Activated CD8-positive, alpha-beta memory T cell treated with anti-CD3 and anti-CD28 coated beads, Interleukin-2, amount 50 U/mL, for 24 hours (primary cell): ENCODE results near the gene WDR91.
"Not testable (repeated sequence)": the region's sequence is repeated elsewhere in the genome, so short reads cannot be mapped to it uniquely, and the experiment has no call there.

Experiments used
- DNase-seq: peaks from one replicate; pipeline ENCODE4 v3.0.0-alpha.2; 2020; ENCODE audit errors: extremely low read depth

The WDR91 gene

DNA sequence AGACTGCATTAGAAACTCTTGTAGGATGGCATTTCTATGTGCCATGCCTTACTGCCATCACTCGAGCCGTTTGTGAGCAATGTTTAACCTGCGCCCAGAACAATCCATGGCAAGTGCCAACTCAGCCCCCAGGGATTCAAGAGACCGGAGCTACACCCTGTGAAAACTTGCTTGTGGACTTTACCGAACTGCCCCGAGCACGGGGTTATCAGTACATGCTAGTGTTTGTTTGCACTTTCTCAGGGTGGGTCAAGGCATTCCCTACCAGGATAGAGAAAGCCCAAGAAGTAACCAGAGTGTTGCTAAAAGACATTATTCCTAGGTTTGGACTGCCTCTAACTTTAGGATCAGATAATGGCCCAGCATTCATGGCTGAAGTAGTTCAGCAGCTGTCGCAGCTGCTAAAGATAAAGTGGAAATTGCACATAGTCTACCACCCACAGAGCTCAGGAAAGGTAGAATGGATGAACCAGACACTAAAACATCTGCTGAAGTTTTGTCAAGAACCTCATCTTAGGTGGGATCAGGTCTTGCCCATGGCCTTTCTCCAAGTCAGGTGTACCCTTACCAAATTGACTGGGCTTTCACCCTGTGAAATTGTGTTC, 31.9 kb downstream of the WDR91 start:
- DNase-seq, result no peak

DNA sequence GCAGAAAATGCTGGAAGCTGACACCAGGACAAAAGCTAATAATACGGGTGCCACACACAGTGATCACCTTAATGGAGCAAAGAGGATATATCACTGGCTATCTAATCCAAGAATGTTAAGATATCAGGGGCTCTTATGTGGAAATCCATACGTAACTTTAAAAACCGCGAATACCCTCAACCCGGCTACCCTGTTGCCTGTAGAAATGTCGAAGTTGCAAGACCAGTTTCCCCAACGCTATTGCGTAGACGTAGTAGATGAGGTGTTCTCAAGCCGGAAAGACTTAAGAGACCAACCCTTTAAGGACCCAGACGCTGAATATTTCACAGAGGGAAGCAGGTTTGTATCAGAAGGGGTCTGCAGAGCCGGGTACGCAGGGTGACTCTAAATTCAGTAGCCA, 33.0 kb downstream of the WDR91 start:
- no peak for DNase-seq

- DNase-seq, result no peak
Observed at GRCh38 chr7:135177028-135177696, 34.2 kb downstream of the WDR91 start.

DNA sequence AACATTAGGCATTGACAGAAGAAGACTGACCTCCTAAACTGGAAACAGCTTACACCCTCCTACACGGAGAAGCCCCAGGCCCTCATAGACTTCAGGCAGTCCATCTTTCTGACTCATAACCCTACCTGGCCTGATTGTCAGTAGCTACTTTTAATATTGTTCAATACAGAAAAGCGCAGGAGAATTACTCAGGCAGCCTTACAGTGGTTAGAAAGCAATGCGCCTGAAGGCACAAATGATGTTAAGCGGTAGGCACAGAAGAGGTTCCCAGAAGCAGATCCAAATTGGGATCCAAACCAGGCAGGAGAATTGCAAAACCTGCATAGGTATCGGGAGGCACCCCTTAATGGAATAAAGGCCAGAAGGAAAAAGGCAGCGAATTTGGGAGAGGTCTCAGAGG, 35.4 kb downstream of the WDR91 start:
- DNase-seq, result no peak

DNA sequence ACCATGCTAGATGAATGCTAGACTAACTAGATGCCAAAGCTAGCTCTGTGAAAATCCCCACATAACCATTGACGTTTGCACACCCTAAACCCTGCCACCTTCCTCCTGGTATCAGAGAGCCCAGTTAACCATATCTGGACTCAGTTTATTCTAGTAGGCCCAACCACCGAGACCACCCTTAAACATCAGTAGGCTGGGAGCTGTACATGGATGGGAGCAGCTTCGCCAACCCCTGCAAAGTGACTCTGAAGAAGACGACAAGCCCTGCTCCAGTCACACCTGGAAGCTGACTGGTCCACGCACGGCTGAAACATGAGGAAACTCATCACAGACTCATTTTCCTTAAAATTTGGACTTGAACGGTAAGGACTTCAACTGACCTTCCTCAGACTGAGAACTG, 36.4 kb downstream of the WDR91 start:
- DNase-seq, result no peak

DNA sequence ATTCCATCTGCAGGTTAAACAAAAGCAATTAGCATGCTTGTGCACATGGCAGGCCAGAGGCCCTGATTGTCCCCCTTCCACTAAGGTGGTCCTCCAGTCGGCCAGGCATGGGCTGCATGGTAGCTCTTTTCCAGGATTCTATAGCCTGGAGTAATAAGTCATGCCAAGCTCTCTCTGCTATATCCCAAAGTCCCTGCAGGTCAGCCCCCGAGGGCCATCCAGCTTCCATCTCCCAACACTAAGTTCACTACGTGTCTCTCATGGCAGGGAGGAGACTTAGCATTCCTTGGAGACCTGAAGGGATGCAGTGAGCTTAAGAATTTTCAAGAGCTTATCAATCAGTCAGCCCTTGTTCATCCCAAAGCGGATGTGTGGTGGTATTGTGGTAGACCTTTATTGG, 37.4 kb downstream of the WDR91 start:
- not testable (repeated sequence) for DNase-seq

DNA sequence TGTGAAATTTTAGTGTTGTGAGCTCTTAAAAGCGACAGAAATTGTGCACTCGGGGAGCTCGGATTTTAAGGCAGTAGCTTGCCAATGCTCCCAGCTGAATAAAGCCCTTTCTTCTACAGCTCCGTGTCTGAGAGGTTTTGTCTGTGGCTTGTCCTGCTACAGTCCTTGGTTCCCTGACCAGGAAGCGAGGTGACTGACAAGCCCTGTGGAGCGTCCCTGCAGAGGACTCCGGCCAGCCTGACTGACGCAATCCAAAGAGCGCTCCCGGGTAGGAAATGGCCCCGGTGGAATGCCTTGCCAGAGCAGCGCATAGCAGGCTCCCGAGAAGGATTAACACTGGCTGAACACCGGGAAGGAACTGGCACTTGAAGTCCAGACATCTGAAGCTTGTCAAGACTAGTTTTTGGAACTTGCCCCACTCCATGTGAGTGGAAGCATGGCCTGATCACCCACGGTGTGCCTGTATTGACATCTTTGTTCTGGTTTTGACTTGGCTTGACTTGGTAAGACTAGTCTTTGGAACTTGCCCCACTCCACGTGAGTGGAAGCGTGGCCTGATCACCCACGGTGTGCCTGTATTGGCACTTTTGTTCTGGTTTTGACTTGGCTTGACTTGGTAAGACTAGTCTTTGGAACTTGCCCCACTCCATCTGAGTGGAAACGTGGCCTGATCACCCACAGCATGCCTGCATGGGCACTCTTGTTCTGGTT, 39.6 kb downstream of the WDR91 start:
- DNase-seq, result not testable (repeated sequence)

GRCh38 chr7:135170998-135171481, 40.3 kb downstream of the WDR91 start:
- DNase-seq, result not testable (repeated sequence)

DNA sequence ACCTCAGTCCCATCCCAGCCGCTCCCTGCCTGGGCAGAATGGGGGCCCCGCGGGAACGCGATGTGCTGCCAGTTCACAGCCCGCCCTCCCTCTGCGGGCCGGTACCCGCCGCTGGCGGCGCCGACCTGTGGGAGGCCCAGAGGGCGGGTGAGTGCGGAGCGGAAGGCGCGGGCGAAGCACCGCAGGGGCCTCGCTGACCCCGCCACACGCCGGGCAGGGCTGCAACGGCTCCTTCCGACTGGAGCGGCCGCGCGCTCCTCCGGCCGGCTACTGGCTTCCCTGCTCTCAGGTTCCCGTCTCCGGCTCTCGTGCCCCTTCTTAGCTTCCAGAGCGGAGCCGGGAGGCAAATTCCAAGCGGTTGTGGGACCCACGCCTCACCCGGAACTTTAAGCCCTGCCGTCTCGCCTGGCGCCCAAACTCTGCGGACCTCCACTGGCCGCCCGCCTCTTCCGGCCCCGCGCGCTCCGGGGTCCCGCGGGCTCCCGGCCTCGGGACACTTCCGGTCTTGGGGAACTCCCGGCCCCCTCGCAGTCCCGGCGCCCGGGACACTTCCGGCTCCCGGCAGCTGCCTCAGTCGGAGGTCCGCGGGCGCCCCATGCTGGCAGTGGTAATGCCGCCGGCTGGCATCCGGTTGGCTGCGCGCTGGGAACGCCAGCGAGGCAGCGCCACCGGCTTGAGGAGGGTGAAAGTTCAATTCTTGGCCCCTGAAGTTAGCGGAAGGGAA, 40.9 kb downstream of the WDR91 start, which contains the start of gene CYREN:
Gene CYREN (minus strand): TSS at position 434 of the 724 bp plus-strand sequence. CDS start 1,785 bp downstream, outside the sequence.
- peak; percentile 81 for DNase-seq

DNA sequence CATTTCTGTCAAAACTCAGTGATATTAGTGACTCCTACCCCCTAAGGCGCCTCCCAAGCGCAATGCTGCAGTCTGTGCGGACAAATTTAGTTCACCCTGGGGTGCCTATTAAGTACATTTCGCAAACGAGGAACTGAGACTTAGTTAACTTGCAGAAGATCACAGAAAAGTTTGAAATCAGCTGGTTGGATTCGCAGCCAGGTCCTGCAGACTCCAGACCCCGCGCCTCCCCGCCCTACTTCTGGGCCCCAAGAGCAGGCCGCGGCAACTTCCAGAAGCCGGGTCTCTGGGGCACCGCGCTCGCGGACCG, 41.4 kb downstream of the WDR91 start:
- no peak for DNase-seq

DNA sequence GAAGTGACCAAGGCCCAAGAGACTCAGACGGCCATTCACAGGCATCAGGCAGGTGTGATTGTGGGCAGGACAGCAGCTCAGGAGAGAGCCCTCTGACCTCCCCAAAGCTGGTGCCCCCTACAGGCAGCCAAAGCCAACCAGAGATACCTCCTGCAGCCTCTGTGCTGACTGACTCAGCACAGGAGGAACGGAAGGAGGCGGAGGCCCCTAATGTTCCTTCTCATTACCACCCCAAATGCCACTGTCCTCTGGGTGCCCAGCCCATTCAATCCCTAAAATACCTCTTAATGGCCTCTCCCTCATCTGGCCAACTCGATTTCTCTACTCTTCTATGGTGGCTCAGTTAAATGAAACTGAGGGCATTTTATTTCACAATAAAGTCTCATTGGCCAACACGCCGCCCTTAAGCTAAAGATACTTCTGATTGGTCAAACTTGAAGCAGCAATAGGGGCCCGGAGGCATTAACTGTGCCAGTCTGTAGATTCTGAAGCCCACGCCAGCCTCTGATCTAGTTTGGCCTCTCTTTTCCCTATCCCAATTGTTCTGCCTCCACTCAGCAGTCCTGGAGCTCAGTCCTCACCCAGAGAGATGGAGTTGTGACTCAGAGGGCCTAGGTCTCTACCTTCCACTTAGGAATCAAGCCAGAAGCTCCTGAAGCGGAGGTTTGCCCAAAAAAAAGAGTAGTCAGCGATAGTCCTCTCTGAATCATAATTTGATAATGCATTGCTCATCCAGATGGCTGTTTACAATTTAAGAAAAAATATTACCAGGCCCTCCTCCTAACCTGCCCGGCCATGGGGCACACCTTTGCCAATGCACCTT, 42.0 kb downstream of the WDR91 start:
- DNase-seq, result no peak

DNA sequence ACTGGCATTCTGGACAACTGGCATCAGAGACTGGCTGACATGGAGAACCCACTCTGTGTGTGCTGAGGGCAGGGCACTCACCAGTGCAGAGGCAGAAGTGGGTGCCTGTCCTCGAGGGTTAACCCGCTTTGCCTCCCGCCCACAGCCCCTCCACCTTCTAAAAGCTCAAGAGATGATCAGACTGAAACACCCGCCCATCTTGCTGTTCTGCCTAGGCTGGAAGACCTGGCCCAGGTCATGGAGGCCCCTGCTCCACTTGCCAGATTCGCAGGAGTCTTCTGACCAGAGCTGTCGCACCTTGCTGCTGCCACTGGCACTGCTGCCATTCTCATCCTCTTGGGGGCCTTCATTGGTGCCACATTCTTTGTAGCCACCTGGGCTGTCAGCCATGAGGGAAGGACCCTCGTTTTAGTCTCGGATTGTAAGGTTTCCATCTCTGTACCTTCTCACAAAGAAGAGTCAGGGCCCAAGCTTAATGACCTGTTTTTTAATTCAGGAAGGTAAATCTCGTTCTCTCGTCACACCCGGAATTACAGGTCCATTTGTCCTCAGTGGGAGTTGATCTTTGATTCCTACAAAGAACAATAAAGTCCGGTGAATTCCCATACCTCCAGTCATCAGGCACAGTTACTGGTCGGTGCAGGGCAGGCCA, 42.7 kb downstream of the WDR91 start:
- DNase-seq, result no peak

GRCh38 chr7:135168001-135168400, 43.3 kb downstream of the WDR91 start:
- DNase-seq, result no peak

GRCh38 chr7:135167365-135167917, 43.9 kb downstream of the WDR91 start:
- no peak for DNase-seq

DNA sequence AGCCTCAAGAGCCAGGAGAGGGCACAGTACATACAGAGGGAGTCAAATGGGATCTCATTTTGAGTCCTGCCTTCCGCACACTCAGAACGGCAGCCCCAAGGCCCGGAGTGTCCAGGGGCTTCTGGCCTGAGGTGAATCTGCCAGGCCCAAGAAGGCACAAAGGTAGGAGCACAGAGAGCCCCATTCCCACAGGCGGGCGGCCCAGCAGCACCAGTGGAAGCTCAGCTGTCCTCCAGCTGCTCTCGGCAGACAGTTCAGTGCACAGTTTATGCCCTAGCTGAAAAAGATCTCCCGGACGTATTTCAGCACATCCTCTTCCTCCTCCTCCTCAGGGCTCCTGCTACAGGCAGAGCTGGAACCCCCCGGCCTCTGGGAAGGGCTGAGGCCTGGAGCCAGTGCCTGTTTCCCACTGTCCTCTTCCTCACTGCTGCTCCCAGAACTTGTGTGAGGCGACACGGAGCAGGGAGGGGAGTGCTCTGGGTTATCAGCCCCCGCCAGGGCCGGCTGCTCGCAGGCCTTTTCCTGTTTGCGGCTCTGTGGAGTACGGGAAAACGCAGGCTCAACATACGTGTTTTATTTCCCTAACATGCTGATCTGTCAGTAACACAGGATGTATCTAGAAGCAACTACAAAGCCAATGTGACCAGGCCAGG, 44.9 kb downstream of the WDR91 start:
- DNase-seq, result no peak

- DNase-seq, result no peak
Observed at GRCh38 chr7:135165862-135166261, 45.5 kb downstream of the WDR91 start.

DNA sequence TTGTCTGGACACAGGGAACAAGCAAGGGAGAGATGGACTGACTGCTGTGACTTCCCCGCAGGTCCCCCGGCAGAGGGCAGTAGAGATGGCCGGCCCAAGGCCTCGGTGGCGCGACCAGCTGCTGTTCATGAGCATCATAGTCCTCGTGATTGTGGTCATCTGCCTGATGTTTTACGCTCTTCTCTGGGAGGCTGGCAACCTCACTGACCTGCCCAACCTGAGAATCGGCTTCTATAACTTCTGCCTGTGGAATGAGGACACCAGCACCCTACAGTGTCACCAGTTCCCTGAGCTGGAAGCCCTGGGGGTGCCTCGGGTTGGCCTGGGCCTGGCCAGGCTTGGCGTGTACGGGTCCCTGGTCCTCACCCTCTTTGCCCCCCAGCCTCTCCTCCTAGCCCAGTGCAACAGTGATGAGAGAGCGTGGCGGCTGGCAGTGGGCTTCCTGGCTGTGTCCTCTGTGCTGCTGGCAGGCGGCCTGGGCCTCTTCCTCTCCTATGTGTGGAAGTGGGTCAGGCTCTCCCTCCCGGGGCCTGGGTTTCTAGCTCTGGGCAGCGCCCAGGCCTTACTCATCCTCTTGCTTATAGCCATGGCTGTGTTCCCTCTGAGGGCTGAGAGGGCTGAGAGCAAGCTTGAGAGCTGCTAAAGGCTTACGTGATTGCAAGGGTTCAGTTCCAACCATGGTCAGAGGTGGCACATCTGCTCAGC, 46.8 kb downstream of the WDR91 start:
- no peak for DNase-seq

DNA sequence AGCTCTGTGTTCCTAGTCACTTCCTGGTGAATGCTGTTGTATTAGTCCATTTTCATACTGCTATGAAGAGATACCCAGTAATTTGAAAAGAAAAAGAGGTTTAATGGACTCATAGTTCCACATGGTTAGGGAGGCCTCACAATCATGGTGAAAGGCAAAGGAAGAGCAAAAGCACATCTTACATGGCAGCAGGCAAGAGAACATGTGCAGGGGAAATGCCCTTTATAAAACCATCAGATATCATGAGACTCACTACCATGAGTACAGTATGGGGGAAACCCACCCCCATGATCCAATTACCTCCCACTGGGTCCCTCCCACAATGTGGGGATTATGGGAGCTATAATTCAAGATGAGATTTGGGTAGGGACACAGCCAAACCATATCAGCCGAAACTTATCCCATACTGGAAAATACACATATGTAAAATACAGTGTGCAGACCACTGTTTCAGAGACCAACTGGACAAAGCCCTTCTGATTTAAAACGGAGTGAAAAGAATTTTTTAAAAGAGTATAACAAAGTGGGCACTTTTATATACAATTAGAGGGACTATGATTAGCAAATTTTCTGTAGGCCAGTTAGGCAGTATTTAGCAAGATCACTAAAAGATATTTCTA, 48.8 kb downstream of the WDR91 start:
- DNase-seq, result no peak

GRCh38 chr7:135161669-135162068, 49.7 kb downstream of the WDR91 start:
- DNase-seq, result no peak
